ENCODE measurements around the gene AAR2.
A peak's percentile ranks its signal among the peaks of the same experiment; 100 is the strongest.

Gene AAR2

DNA sequence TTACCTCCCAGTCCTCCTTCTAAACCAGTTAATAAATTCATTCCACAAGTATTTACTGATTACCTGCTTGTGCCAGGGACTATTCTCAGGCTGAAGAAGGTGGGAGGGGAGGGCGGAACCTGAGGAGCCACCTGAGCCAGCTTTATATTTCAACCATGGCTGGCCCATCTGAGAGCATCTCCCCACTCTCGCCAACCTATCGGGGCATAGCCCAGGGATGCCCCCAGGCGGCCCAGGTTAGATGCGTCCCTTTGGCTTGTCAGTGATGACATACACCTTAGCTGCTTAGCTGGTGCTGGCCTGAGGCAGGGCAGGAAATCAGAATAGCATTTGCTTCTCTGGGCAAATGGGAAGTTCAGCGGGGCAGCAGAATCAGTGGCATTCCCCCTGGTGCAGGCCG, 4.9 kb upstream of the AAR2 start:
- Histone ChIP-seq H3K36me3 (peaks cover 0 to 42% (median 0%) of the 10 kb centered on the region in 3 donors), H3K4me3 (no peak overlapping the region), H3K27me3 (no peaks in the 10 kb centered on the region), H3K27ac (no peak overlapping the region), H3K4me1 (peaks cover 0 to 8% (median 7%) of the 10 kb centered on the region in 4 donors), H3K9me3 (no peaks in the 10 kb centered on the region)
- TF ChIP-seq, protein P1, sequence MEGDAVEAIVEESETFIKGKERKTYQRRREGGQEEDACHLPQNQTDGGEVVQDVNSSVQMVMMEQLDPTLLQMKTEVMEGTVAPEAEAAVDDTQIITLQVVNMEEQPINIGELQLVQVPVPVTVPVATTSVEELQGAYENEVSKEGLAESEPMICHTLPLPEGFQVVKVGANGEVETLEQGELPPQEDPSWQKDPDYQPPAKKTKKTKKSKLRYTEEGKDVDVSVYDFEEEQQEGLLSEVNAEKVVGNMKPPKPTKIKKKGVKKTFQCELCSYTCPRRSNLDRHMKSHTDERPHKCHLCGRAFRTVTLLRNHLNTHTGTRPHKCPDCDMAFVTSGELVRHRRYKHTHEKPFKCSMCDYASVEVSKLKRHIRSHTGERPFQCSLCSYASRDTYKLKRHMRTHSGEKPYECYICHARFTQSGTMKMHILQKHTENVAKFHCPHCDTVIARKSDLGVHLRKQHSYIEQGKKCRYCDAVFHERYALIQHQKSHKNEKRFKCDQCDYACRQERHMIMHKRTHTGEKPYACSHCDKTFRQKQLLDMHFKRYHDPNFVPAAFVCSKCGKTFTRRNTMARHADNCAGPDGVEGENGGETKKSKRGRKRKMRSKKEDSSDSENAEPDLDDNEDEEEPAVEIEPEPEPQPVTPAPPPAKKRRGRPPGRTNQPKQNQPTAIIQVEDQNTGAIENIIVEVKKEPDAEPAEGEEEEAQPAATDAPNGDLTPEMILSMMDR (IDR thresholded peaks at IDR 0.05): no peak
- no peak for DNase-seq
- intact Hi-C loops (cut with DNase I; ENCODE audit: low total_unique reads): no loop called here

DNA sequence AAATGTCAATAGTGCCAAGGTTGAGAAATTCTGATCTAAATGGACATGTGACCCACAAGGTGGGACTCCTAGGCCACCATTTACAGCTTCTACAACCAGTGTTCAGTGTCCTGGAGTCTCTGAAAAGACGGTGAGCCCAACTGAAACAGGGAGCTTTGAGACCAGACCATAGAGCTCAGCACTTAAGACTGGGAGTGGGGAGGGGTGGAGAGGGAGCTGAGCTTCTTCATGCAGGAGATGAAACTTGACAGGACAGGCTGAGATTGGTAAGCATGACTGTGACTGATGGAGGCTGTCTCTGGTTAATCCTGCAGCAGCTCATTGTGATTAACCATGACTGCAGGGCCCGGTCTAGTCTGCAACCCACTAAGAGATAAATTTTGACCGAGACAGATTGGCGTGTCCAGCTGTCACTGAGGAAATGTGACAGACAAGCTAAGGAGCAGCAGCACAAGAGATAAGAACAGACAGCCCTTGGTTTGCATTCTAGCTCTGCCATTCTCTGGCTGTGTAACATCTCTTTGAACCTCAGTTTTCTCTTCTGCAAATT, 1.4 kb upstream of the AAR2 start:
- Histone ChIP-seq H3K4me3 (no peak overlapping the region), H3K4me1 (peaks cover 0 to 26% (median 20%) of the 10 kb centered on the region in 4 donors), H3K36me3 (peaks cover 0 to 22% (median 2%) of the 10 kb centered on the region in 3 donors), H3K27ac (no peak overlapping the region), H3K27me3 (no peaks in the 10 kb centered on the region), H3K9me3 (no peaks in the 10 kb centered on the region)
- no peak for DNase-seq
- TF ChIP-seq, protein P1 (IDR thresholded peaks at IDR 0.05): no peak
- intact Hi-C loops (cut with DNase I; ENCODE audit: low total_unique reads): no loop called here

DNA sequence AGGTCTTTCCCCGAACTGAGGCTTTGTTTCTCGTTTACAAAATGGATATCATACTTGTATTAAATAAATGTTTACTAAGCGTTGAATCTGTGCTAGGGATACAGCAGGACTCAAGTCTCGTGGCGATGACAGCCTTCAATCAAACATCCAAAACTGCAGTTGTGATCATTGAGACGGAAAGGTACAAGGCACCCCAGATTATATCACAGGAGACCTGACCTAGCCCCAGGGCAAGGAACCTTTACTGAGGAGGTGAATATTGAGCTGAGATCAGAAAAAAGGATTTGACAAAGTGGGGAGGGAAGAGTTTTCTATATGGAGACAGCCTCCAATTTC, 476 bp downstream of the AAR2 start:
- Histone ChIP-seq H3K36me3 (peaks cover 8 to 24% (median 20%) of the 10 kb centered on the region in 3 donors), H3K27me3 (no peaks in the 10 kb centered on the region), H3K9me3 (no peaks in the 10 kb centered on the region), H3K4me3 (peak overlapping the region; percentile 73 to 76), H3K27ac (peak overlapping the region; percentile 79 to 80), H3K4me1 (peaks cover 0 to 29% (median 23%) of the 10 kb centered on the region in 4 donors)
- TF ChIP-seq, protein P1 (IDR thresholded peaks at IDR 0.05): no peak
- DNase-seq: no peak
- intact Hi-C loops (cut with DNase I; ENCODE audit: low total_unique reads): no loop called here

DNA sequence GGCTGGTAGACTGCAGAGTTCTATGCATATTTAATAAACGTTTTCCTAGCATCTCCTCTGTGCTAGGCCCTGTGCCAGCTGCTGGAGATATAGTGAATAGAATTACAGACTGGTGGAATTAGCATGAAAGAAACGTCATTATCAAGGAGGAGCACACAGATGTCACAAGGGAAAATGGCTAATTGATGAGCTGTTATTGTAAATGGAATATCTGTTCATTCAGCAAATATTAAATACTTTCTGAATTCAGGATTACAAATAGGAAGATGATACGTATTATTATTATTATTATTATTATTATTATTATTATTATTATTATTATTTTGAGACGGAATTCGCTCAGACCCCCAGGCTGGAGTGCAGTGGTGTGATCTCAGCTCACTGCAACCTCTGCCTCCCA, 1.2 kb downstream of the AAR2 start:
- TF ChIP-seq, protein P1 (IDR thresholded peaks at IDR 0.05): no peak
- H3K27me3 ChIP-seq: no peaks in the 10 kb centered on the region
- H3K4me1 ChIP-seq: peaks cover 0 to 29% (median 23%) of the 10 kb centered on the region in 4 donors
- intact Hi-C loops (cut with DNase I; ENCODE audit: low total_unique reads): no loop called here
- H3K9me3 ChIP-seq: no peaks in the 10 kb centered on the region
- peaks cover 8 to 31% (median 24%) of the 10 kb centered on the region in 3 donors for H3K36me3 ChIP-seq
- DNase-seq: no peak
- H3K4me3 ChIP-seq: peak overlapping the region; percentile 73 to 76
- H3K27ac ChIP-seq: peak overlapping the region in 1 of 2 donors; percentile 80

DNA sequence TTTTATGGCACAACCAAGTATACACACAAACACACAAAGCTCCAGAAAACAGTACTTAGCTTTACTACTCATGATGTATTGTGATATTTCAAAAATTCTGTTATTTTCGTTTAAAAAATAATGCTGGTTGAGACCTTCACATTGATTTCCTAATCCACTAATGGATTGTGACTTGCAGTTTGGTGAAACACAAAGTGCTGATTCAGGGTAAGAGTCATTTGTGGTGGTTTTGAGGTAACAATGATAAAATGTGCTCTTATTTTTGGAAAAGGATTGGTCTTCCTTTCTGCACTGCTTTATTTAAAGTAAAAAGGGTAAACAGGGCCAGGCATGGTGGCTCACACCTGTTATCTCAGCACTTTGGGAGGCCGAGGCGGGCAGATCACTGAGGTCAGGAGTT, 1.9 kb downstream of the AAR2 start:
- TF ChIP-seq, protein P1 (IDR thresholded peaks at IDR 0.05): no peak
- DNase-seq: no peak

More for the DNA sequence above, 1.9 kb downstream of the AAR2 start:
- intact Hi-C loops (cut with DNase I; ENCODE audit: low total_unique reads): no loop called here
- Histone ChIP-seq H3K4me3 (no peak overlapping the region), H3K36me3 (peaks cover 8 to 38% (median 30%) of the 10 kb centered on the region in 3 donors), H3K27me3 (no peaks in the 10 kb centered on the region), H3K4me1 (peaks cover 0 to 29% (median 23%) of the 10 kb centered on the region in 4 donors), H3K9me3 (no peaks in the 10 kb centered on the region), H3K27ac (no peak overlapping the region)
